Mesothelial cell of epicardium (in vitro differentiated cells): Measurements from ENCODE around the gene ANAPC2. TPM values are rescaled to one million over a fixed set of nuclear protein-coding genes. Genes with fewer than 3 reads are reported as not detected.

Experiments used
- DNase-seq, 2 experiments: peaks; one replicate each; pipeline ENCODE4 v3.0.0; 2021; ENCODE audit warnings: low spot score in 2 of 2; ENCODE audit not compliant: unreplicated experiment in 2 of 2
- H3K27ac Mint-ChIP-seq: 2 replicates; pipeline ENCODE4 v1.8.0; 2021; ENCODE audit warnings: mixed read lengths
- H3K27me3 Mint-ChIP-seq: 2 replicates; pipeline ENCODE4 v1.8.0; 2021; ENCODE audit warnings: low read depth, mixed read lengths
- H3K36me3 Mint-ChIP-seq: 2 replicates; pipeline ENCODE4 v1.8.0; 2021; ENCODE audit warnings: mixed read lengths
- H3K4me1 Mint-ChIP-seq: 2 replicates; pipeline ENCODE4 v1.8.0; 2021; ENCODE audit warnings: mixed read lengths
- H3K4me3 Mint-ChIP-seq: 2 replicates; pipeline ENCODE4 v1.8.0; 2021; ENCODE audit warnings: mild to moderate bottlenecking, moderate library complexity, mixed read lengths
- H3K9me3 Mint-ChIP-seq: 2 replicates; pipeline ENCODE4 v1.8.0; 2021; ENCODE audit warnings: mixed read lengths
- total RNA-seq: library from RNA; stranded (reverse); gene quantifications from 3 replicates; pipeline ENCODE4 v1.2.1, GENCODE V29; 2021
- TF ChIP-seq, protein P1 (sequence below): fragments of 200-600 bp; sonication (generic); IDR thresholded peaks from one replicate; pipeline ENCODE4 v1.5.0; 2021; ENCODE audit warnings: antibody characterized with exemption; ENCODE audit not compliant: unreplicated experiment

The ANAPC2 gene
- total RNA-seq, 1 donor from 2014 or later: 89.3 TPM

GRCh38 chr9:137195525-137196220 lies 7.3 kb upstream of the ANAPC2 start:
- no peak for DNase-seq
- Mint-ChIP-seq H3K9me3 (no peaks in the 10 kb centered on the region), H3K27me3 (no peaks in the 10 kb centered on the region), H3K4me1 (peaks cover 21% of the 10 kb centered on the region), H3K4me3 (no peak overlapping the region), H3K27ac (no peak overlapping the region), H3K36me3 (no peaks in the 10 kb centered on the region)
- TF ChIP-seq, protein P1, sequence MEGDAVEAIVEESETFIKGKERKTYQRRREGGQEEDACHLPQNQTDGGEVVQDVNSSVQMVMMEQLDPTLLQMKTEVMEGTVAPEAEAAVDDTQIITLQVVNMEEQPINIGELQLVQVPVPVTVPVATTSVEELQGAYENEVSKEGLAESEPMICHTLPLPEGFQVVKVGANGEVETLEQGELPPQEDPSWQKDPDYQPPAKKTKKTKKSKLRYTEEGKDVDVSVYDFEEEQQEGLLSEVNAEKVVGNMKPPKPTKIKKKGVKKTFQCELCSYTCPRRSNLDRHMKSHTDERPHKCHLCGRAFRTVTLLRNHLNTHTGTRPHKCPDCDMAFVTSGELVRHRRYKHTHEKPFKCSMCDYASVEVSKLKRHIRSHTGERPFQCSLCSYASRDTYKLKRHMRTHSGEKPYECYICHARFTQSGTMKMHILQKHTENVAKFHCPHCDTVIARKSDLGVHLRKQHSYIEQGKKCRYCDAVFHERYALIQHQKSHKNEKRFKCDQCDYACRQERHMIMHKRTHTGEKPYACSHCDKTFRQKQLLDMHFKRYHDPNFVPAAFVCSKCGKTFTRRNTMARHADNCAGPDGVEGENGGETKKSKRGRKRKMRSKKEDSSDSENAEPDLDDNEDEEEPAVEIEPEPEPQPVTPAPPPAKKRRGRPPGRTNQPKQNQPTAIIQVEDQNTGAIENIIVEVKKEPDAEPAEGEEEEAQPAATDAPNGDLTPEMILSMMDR: no peak

DNA sequence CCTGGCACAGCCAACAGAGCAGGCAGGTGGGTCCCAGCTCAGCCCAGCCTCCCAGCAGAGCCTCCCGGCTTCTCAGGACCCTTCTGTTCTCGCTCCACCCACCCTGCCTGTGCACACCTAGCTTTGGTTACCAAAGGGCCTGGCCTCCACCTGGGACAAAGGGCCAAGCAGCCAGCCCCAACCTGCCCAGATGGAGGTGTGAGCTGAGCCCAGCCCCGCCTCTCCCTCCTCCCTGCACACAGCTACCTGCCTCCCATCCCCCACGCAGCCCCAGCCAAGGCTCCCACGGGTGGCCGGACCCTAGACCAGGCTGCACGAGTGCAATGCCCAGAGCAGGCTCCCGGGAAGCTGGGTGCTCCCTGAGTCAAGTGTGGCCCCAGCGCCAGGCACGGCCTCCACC lies 6.5 kb upstream of the ANAPC2 start:
- TF ChIP-seq, protein P1: no peak
- DNase-seq: no peak
- H3K36me3 Mint-ChIP-seq: peaks cover 1% of the 10 kb centered on the region
- H3K27ac Mint-ChIP-seq: no peak overlapping the region
- no peaks in the 10 kb centered on the region for H3K9me3 Mint-ChIP-seq
- no peaks in the 10 kb centered on the region for H3K27me3 Mint-ChIP-seq
- H3K4me3 Mint-ChIP-seq: no peak overlapping the region
- peaks cover 24% of the 10 kb centered on the region for H3K4me1 Mint-ChIP-seq

GRCh38 chr9:137194388-137194787 lies 6.0 kb upstream of the ANAPC2 start:
- TF ChIP-seq, protein P1: no peak
- DNase-seq: no peak
- H3K36me3 Mint-ChIP-seq: peaks cover 1% of the 10 kb centered on the region
- peaks cover 25% of the 10 kb centered on the region for H3K4me1 Mint-ChIP-seq
- H3K27me3 Mint-ChIP-seq: no peaks in the 10 kb centered on the region
- no peak overlapping the region for H3K27ac Mint-ChIP-seq
- no peaks in the 10 kb centered on the region for H3K9me3 Mint-ChIP-seq
- H3K4me3 Mint-ChIP-seq: no peak overlapping the region

GRCh38 chr9:137193771-137194170 lies 5.4 kb upstream of the ANAPC2 start:
- TF ChIP-seq, protein P1: no peak
- H3K4me3 Mint-ChIP-seq: no peak overlapping the region
- H3K4me1 Mint-ChIP-seq: peaks cover 27% of the 10 kb centered on the region
- no peaks in the 10 kb centered on the region for H3K27me3 Mint-ChIP-seq
- H3K36me3 Mint-ChIP-seq: peaks cover 3% of the 10 kb centered on the region
- no peak overlapping the region for H3K27ac Mint-ChIP-seq
- no peaks in the 10 kb centered on the region for H3K9me3 Mint-ChIP-seq
- DNase-seq: no peak

- no peaks in the 10 kb centered on the region for H3K9me3 Mint-ChIP-seq
- TF ChIP-seq, protein P1: no peak
These were observed 4.5 kb upstream of the ANAPC2 start for GRCh38 chr9:137192859-137193258.

More at GRCh38 chr9:137192859-137193258, 4.5 kb upstream of the ANAPC2 start:
- no peaks in the 10 kb centered on the region for H3K27me3 Mint-ChIP-seq
- peaks cover 3% of the 10 kb centered on the region for H3K36me3 Mint-ChIP-seq
- peaks cover 23% of the 10 kb centered on the region for H3K4me1 Mint-ChIP-seq
- DNase-seq: no peak
- H3K4me3 Mint-ChIP-seq: no peak overlapping the region
- no peak overlapping the region for H3K27ac Mint-ChIP-seq
